Measurements from ENCODE around the gene SFTA2.
"Not testable (repeated sequence)": the region's sequence is repeated elsewhere in the genome, so short reads cannot be mapped to it uniquely, and the experiment has no call there.

The SFTA2 gene

DNA sequence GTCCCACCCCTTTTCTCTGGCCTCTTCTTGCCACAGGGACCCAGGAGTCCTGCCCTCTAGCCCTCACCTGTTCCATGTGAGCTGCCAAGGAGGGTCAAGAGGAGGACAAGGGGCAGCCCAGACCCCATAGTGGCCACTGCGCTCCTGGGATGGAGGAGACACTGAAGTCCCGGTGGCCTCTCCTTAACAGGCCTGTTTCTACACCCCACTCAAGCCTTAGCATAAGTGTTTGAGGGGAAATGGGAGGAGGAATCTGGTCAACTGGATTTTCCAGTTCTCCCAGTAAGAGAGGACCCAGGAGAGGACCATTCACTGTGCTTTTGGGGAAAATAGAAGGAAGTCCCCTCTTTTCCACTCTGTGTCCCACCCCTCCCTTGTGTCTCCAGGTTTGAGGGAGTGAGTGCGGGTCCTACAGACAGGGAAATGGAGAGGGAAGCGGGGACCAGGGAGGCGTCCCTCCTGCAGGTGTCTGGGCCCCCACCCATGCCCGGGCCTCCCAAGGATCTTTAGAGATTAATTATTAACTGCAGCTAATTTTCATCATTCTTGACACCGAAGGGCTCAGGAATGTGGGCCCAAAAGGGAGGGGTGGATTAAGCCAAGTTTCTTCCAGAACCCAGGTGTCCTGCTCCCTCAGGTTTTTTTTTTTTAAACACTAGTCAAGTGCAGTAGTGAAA, at the start of gene SFTA2:
TSS of gene SFTA2 (minus strand) at position 202 of the 677 bp plus-strand sequence. CDS start at position 128, 74 bp downstream.
- no peak for DNase-seq (ENCODE audit: low spot score)

DNA sequence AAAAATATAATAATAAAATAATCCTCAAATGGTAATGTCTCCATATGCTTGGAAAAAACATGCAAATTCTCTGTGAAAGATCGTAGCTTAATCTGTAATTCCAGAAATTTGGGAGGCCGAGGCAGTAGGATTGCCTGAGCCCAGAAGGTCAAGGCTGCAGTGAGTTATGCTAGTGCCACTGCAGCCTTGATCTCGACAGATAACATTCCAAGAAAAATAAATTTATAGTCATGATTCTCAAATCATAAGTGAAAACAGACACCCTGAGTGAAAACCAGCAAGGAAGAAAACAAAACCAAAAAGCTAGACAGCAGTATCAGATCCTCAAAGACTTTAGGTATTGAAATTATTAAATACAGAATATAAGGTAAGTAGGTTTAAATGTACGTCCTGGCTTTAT, 47.7 kb upstream of the SFTA2 start:
- no peak for DNase-seq (ENCODE audit: low spot score)

DNA sequence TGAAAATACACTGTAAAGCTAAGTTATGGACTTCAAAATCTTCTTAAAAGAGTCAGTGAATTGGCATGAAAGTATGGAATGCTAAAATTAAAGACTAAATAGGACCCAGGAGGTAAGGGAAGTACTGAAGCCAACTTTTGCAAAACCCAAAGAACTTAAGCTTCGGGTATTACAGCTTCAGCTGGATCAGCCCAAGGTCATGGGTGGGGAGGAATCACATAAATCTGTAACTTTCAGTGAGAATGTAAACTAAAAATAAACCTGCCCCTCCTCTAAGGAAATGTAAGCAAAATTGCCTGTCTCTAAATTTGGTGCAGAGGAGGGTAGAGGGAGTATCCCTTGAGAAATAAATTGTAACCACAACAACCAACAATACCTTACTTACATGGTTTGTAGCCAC, 47.2 kb upstream of the SFTA2 start:
- no peak for DNase-seq (ENCODE audit: low spot score)

GRCh38 chr6:30974490-30975252, 42.7 kb upstream of the SFTA2 start:
- no peak for DNase-seq (ENCODE audit: low spot score)

- DNase-seq (ENCODE audit: low spot score): no peak
Observed at GRCh38 chr6:30972816-30973215, 40.8 kb upstream of the SFTA2 start.

- no peak for DNase-seq (ENCODE audit: low spot score)
Observed at GRCh38 chr6:30970946-30971345, 39.0 kb upstream of the SFTA2 start.

GRCh38 chr6:30969171-30969570, 37.2 kb upstream of the SFTA2 start:
- DNase-seq (ENCODE audit: low spot score): not testable (repeated sequence)

DNA sequence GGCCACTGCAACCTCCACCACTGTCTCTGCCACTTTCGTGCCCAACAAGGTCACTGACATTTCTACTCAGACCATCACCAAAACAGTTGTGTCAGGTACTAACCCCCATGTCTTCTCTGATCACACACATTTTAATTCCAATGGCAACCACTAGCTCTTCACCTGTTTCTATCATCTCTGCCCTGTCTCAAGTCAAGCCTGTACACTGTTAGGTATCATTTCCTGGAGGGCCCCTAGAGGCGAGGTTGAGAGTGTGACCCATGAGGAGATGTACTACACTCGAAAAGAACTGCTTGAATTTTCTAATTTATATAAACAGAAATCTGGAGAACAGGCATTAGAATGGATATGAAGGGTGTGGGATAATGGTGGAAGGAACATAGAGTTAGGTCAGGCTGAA, 34.2 kb upstream of the SFTA2 start:
- DNase-seq (ENCODE audit: low spot score): no peak

DNA sequence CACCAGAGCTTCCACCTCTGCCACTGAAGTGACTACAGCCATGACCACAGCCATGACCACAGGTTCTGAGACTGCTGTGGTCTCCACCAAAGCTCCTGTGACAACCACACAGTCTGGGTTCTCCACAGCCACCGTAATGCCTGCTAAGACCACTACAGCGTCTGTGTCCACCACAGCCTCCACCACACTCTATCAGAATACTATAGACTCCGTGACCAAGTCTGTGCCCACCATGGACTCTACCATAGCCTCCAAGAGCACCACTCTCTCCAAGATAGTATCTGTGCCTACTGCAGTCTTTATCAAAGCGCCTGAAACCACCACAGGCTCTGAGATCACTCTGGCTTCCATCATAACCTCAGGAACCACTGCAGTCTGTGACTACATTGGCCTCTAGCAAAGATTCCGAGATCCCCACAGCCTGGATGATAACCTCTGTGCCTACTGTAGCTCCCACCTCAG, 33.2 kb upstream of the SFTA2 start:
- DNase-seq (ENCODE audit: low spot score): no peak

- no peak for DNase-seq (ENCODE audit: low spot score)
Observed at GRCh38 chr6:30964075-30964474, 32.1 kb upstream of the SFTA2 start.

DNA sequence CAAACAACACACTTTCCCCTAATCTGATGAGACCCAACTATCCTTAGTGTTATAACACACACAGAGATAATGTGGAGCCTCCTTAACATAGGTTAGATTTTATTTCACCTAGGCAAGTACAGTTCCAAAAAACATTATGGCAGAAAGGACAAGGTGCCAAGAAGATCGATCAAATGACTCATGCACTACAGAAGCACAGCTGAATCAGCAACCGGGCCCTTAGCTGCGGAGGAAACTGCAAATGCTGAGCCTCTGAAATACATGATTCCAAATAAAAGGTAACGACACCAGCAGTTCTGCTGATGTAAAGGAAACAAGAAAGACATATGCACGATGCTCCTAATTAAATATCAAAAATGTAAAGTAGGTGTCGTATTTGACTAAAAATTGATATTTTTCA, 31.7 kb upstream of the SFTA2 start:
- no peak for DNase-seq (ENCODE audit: low spot score)

DNA sequence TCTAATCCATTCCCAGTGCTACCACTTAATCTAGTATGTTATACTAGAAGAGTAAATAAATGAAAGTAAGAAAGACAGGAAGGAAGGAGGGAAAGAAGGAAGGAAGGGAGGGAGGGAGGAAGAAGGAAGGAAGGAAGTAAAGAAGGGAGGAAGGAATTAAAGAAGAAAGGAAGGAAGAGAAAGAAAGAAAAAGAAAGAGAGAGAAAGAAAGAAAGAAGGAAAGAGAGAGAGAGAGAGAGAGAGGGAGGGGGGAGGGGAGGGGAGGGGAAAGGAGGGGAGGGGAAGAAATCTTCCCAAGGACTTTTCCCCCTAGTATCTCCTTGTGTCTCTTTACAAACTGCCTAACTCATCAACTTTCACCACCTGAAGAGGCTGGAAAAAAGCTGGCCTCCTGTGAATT, 30.7 kb upstream of the SFTA2 start:
- no peak for DNase-seq (ENCODE audit: low spot score)

DNA sequence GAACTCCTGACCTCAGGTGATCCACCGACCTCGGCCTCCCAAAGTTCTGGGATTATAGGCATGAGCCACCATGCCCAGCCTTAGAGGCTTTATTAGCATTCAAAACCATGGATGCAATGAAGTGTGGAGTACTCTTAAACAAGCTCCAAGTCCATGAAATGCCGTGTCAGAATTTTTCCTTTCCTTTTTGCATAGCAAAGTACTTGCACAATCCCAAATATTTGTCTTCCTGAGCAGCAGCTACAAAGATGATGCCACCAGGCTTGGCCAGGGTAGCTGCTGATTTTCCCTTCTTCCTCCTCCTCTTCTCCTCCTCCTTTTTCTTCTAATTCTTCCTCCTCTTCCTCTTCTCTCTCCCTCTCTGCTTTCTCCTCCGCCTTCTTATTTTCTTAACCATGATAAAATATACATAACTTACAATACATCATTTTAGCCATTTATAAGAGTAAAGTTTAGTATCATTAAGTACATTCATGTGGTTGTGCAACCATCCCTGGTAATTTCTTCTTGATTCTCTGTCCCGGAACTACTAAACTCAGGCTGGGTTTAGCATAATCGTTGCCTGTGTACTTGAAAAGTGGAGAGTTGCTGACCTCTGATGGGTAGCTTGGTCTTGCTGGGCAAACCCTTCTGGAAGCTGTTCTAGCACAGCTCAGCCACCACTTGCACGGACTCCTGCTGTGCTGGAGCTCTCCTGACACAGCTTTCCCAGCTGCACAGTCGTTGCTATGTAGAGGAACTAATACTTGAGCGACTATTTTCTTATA, 29.1 kb upstream of the SFTA2 start:
- DNase-seq (ENCODE audit: low spot score): no peak

DNA sequence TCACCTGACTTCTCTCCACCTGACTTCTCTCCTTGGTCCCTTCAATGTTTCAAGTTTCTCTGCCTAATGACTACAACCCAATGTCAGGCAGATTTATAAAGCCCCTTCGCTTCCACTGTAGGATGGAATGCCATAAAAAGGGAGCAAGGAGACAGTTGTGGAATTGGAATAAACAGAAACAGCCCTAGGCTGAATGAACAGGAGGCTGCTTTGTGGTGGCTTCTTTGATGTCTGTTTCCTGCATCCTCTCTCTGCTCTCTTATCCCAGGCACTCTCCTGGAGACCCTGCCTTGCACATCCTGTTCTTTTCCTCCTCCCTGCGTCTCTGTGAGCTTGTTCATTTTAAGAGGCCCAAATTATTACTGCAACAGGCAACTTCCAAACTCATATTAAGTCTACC, 25.7 kb upstream of the SFTA2 start:
- DNase-seq (ENCODE audit: low spot score): no peak

DNA sequence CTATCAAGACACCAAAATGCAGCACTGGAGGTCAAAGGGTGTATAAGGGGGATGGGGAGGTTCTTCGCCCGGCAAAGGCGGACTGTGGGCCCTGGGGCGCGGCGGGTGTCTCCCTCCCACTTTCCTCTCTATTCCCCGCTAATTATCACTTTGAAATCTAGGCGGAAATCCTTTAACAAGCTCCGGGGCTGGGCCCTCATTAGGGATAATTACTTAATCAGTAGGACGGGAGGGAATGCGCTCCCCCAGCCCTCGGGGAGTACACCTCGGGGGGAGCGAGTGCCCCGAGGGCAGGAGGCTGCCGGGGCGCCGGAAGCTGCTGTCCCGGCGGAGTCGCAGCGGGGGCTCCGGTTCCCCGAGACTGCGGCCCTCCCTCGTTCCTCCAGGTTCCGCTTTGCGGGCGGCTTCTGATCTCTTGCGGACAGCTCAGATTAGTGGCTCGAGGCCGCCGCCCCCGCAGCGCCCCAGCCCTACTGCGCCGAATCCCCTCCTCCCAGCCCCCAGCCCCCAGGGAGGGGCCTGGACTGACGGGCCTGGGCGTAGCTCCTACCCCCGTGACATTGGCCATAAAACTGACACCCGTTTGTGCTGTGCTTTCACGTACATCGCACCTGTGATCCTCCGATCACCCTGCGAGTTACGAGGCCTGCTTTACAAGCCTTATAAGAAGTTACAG, 23.5 kb upstream of the SFTA2 start:
- DNase-seq (ENCODE audit: low spot score): no peak

GRCh38 chr6:30954631-30955366, 22.8 kb upstream of the SFTA2 start:
- no peak for DNase-seq (ENCODE audit: low spot score)

DNA sequence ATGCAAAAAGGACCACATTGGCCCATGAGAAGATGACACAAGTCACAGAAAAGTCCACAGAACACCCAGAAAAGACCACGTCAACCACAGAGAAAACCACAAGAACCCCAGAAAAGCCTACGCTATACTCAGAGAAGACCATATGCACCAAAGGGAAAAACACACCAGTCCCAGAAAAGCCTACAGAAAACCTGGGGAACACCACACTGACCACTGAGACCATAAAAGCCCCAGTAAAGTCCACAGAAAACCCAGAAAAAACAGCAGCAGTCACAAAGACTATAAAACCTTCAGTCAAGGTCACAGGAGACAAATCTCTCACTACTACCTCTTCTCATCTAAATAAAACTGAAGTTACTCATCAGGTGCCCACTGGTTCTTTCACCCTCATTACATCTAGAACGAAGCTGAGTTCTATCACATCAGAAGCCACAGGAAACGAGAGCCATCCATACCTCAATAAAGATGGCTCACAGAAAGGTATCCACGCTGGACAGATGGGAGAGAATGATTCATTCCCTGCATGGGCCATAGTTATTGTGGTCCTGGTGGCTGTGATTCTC, 20.0 kb upstream of the SFTA2 start:
- no peak for DNase-seq (ENCODE audit: low spot score)

GRCh38 chr6:30948811-30949210, 16.8 kb upstream of the SFTA2 start:
- no peak for DNase-seq (ENCODE audit: low spot score)

DNA sequence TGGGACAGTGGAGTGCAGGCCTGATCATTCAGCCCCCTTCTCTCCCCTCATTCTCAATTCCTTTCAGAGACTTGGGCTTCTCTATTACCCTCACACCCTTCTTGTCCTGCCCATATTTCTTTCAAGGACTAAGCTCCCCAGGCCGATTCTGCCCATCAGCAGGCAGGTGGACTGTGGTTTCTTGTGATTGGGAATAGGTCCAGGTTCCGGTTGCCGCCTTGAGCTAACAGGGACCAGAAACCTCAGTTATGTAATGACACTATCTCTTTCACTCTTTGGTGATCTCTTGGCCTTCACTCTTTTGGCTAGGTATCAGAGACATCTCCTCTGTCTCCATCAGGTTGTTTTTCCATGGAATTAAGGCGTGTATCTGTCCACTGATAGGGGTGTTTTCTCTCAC, 15.3 kb upstream of the SFTA2 start:
- no peak for DNase-seq (ENCODE audit: low spot score)

DNA sequence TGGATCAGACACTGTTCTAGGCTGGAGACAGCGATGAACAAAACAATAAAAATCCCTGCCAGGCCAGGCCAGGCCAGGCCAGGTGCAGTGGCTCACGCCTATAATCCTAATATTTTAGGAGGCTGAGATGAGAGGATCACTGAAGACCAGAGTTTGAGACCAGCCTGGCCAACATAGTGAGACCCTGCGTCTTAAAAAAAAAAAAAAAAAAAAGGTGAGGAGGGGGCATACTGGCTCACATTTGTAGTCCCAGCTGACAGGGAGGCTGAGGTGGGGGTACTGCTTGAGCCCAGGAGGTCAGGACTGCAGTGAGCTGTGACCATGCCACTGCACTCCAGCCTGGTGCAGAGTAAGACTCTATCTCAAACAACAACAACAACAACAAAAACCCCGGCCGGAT, 13.3 kb upstream of the SFTA2 start:
- no peak for DNase-seq (ENCODE audit: low spot score)

DNA sequence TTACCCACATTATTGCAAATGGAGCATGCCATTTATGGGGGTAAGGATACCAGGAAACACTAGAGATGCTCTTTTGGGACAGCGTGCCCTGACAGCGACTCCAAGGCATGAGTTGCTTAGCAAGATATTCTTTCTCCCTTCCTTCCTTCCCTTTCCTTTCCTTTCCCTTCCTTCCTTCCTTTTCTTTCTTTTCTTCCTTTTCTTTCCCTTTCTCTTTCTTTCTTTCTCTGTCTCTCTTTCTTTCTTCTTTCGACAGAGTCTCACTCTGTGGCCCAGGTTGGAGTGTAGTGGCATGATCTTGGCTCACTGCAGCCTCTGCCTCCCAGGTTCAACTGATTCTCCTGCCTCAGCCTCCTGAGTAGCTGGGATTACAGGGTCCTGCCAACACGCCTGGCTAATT, 12.1 kb upstream of the SFTA2 start:
- DNase-seq (ENCODE audit: low spot score): no peak

Measured in hematopoietic multipotent progenitor cell treated with erythropoietin and hydrocortisone succinate and interleukin-3 and kit ligand, for 15 days (in vitro differentiated cells).